DND-41 (cell line): ENCODE measurements around the gene COL8A1.

Experiments used
- ATAC-seq: fragments of 200-7000 bp; cut with Tn5 transposase; 3 replicates; pipeline ENCODE4 v1.9.1; 2021; ENCODE audit warnings: low read depth; ENCODE audit not compliant: insufficient read depth
- DNase-seq: peaks from one replicate; pipeline ENCODE4 v3.0.0-alpha.2; 2020
- H2AFZ ChIP-seq: 2 replicates; pipeline ENCODE4 v1.6.0; 2012; ENCODE audit warnings: low read depth, low read length
- H3K27ac ChIP-seq: 2 replicates; pipeline ENCODE4 v1.5.1; 2012; ENCODE audit warnings: low read length, inconsistent platforms
- H3K27me3 ChIP-seq: fragments of 200-600 bp; sonication (generic); 2 replicates; pipeline ENCODE4 v1.6.0; 2012; ENCODE audit warnings: low read length, mild to moderate bottlenecking, inconsistent platforms; ENCODE audit not compliant: insufficient read depth, poor library complexity
- H3K36me3 ChIP-seq: 2 replicates; pipeline ENCODE4 v1.5.1; 2012; ENCODE audit warnings: low read length, inconsistent platforms; ENCODE audit not compliant: insufficient read depth
- H3K4me1 ChIP-seq: 2 replicates; pipeline ENCODE4 v1.5.1; 2012; ENCODE audit warnings: mild to moderate bottlenecking, low read length; ENCODE audit not compliant: insufficient read depth
- H3K4me2 ChIP-seq: 2 replicates; pipeline ENCODE4 v1.6.0; 2012; ENCODE audit warnings: mild to moderate bottlenecking, moderate library complexity, low read length, inconsistent platforms; ENCODE audit not compliant: insufficient read depth
- H3K4me3 ChIP-seq, 2 experiments: fragments of 200-600 bp in 1 of 2; shearing (Covaris generic) in 1 of 2; 2 replicates each; pipeline ENCODE4 v1.5.1; 2012 to 2016; ENCODE audit warnings: inconsistent platforms in 2 of 2, low read length in 2 of 2, mild to moderate bottlenecking in 2 of 2, low read depth in 1 of 2, moderate library complexity in 1 of 2
- H3K79me2 ChIP-seq: 2 replicates; pipeline ENCODE4 v1.6.0; 2012; ENCODE audit warnings: low read length, inconsistent platforms; ENCODE audit not compliant: insufficient read depth
- H3K9ac ChIP-seq: 2 replicates; pipeline ENCODE4 v1.6.0; 2012; ENCODE audit warnings: low read depth, mild to moderate bottlenecking, inconsistent platforms, low read length, moderate library complexity
- H3K9me3 ChIP-seq: 2 replicates; pipeline ENCODE4 v1.5.1; 2012; ENCODE audit warnings: low read length, moderate library complexity, mild to moderate bottlenecking, inconsistent platforms; ENCODE audit not compliant: insufficient read depth, severe bottlenecking
- H4K20me1 ChIP-seq: 2 replicates; pipeline ENCODE4 v1.6.0; 2012; ENCODE audit warnings: low read length; ENCODE audit not compliant: insufficient read depth
- CTCF ChIP-seq: IDR thresholded peaks from 2 replicates; pipeline ENCODE4 v1.5.1; 2012; ENCODE audit warnings: borderline replicate concordance, low read length, moderate library complexity, mild to moderate bottlenecking; ENCODE audit not compliant: poor library complexity, severe bottlenecking; ENCODE audit errors: extremely low read depth
- EZH2 ChIP-seq: IDR thresholded peaks from 3 replicates; pipeline ENCODE4 v1.6.1; 2012; ENCODE audit warnings: borderline replicate concordance, low read depth, mild to moderate bottlenecking, moderate library complexity, low read length, inconsistent platforms; ENCODE audit not compliant: severe bottlenecking

COL8A1 gene

DNA sequence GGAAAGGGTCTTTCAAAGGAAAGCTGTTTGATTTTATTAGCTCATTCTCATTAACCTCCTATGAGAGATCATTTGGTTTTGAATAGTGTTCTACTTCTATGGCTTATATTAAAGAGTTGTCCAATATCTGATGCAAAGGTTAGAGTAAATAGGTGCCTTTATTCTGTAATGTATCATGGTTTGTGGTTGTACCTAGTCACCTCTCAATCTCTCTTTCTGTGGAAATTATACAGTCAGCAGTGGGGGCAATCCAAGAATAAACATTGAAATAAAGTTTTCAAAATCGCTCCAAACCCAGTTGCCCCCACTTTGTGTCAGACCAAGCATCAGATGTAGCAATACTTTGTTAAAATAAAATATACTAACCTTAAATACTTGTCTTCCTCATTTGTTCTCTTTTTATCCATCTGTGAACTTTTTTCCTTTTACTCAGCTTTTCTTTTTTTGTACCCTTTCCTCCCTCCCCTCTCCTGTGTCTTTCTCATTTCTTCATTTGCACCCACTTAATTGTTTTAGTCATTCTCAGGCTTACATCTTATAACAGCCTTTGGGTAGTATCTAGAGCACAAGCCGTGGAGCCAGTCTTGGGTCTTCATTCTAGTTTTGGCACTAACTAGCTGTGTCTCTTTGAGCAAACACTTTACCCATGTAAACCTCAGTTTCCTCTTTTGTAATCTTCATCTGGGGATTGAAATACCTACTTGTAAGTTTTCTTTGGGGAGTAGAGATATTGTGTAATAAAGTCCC lies 196.0 kb downstream of the COL8A1 start:
- peaks cover 5% of the 10 kb centered on the region; the same call in 1 of the 2 replicates for H3K79me2 ChIP-seq
- ATAC-seq (no peak), DNase-seq (no peak)
- no peaks in the 10 kb centered on the region for H3K9me3 ChIP-seq
- H2AFZ ChIP-seq = no peak overlapping the region
- no peak overlapping the region for H3K4me2 ChIP-seq
- TF ChIP-seq CTCF = no peak
- no peak for TF ChIP-seq EZH2
- peaks cover 23% of the 10 kb centered on the region for H4K20me1 ChIP-seq
- no peak overlapping the region for H3K9ac ChIP-seq
- no peaks in the 10 kb centered on the region for H3K4me1 ChIP-seq
- H3K4me3 ChIP-seq = no peak overlapping the region
- no peaks in the 10 kb centered on the region for H3K36me3 ChIP-seq
- H3K27ac ChIP-seq = no peak overlapping the region
- no peaks in the 10 kb centered on the region for H3K27me3 ChIP-seq

DNA sequence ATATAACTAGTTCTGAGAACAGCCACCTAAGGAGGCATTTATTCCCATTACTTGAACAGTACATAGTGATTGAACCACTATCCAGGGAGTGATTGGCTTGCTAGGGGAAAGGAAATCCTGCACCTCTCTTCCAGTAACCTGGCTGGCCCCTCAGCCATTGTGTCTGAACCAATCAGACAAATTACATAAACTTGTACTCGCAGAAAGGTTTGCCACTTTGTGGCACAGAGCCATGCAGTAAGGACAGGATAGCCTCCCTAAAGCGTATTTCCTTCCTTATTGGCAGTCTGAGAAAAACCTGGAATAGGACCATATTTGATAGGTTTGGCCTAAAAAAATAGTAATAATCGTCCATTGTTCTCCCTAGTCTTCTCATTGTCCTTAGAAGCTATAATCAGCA lies 198.3 kb downstream of the COL8A1 start:
- H4K20me1 ChIP-seq = peaks cover 11% of the 10 kb centered on the region; the same call in 1 of the 2 replicates

DNA sequence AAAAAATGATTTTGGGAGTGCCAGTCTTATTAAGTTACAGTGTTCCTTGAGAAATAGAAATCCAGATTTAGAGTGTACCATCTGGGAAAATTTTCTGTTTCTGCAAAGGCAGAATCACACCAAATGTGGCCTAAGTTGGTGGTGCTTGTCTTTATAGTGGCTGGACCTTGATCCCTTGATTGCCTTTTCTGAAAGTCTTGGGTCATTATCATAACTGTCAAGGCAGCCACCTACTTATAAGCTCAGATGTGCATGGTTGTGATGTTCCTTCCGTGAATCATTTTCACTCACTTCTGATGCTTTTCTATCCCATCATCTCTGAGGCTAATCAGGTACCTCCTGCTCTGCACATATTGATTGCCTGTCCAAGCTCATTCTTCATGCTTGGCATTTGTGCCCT lies 199.3 kb downstream of the COL8A1 start:
- no peak for ATAC-seq
- DNase-seq = no peak
- no peaks in the 10 kb centered on the region for H3K36me3 ChIP-seq
- no peaks in the 10 kb centered on the region for H3K27me3 ChIP-seq
- TF ChIP-seq CTCF = no peak
- TF ChIP-seq EZH2 = no peak
- H3K9ac ChIP-seq = no peak overlapping the region
- H3K4me1 ChIP-seq = no peaks in the 10 kb centered on the region
- peaks cover 9% of the 10 kb centered on the region; the same call in 1 of the 2 replicates for H4K20me1 ChIP-seq
- peaks cover 5% of the 10 kb centered on the region; the same call in 1 of the 2 replicates for H3K79me2 ChIP-seq
- H2AFZ ChIP-seq = no peak overlapping the region
- H3K4me3 ChIP-seq = no peak overlapping the region
- H3K9me3 ChIP-seq = no peaks in the 10 kb centered on the region
- no peak overlapping the region for H3K27ac ChIP-seq
- no peak overlapping the region for H3K4me2 ChIP-seq

More for the DNA sequence above, 198.3 kb downstream of the COL8A1 start:
- DNase-seq (no peak), ATAC-seq (no peak)
- no peaks in the 10 kb centered on the region for H3K9me3 ChIP-seq
- H3K36me3 ChIP-seq = no peaks in the 10 kb centered on the region
- no peak overlapping the region for H3K9ac ChIP-seq
- peaks cover 5% of the 10 kb centered on the region; the same call in 1 of the 2 replicates for H3K79me2 ChIP-seq
- no peak overlapping the region for H3K4me2 ChIP-seq
- H3K4me1 ChIP-seq = no peaks in the 10 kb centered on the region
- no peaks in the 10 kb centered on the region for H3K27me3 ChIP-seq
- H3K4me3 ChIP-seq = no peak overlapping the region
- no peak overlapping the region for H3K27ac ChIP-seq
- H2AFZ ChIP-seq = no peak overlapping the region
- TF ChIP-seq CTCF (no peak), EZH2 (no peak)
